HEK293 (cell line): ENCODE results near the gene MYCN.

Experiments
- PRDM1 ChIP-seq: fragments of 450-650 bp; formaldehyde crosslinking; IDR thresholded peaks from 2 replicates; pipeline ENCODE4; 2016; ENCODE audit warnings: missing biosample characterization, missing genetic modification characterization
- ZNF24 ChIP-seq: fragments of 450-650 bp; formaldehyde crosslinking; IDR thresholded peaks from 2 replicates; pipeline ENCODE4 v1.5.1; 2016; ENCODE audit warnings: missing biosample characterization, missing genetic modification characterization
- ZNF521 ChIP-seq: fragments of 450-650 bp; formaldehyde crosslinking; IDR thresholded peaks from 2 replicates; pipeline ENCODE4 v1.5.1; 2017; ENCODE audit warnings: missing biosample characterization, mild to moderate bottlenecking, missing genetic modification characterization
- ZNF654 ChIP-seq: fragments of 450-650 bp; formaldehyde crosslinking; IDR thresholded peaks from 2 replicates; pipeline ENCODE4 v1.5.1; 2016; ENCODE audit warnings: low read depth, missing biosample characterization, missing genetic modification characterization
- ZNF830 ChIP-seq: fragments of 450-650 bp; IDR thresholded peaks from 2 replicates; pipeline ENCODE4 v1.5.0; 2018; ENCODE audit warnings: missing biosample characterization, missing genetic modification characterization, low read depth, mild to moderate bottlenecking, moderate library complexity

DNA sequence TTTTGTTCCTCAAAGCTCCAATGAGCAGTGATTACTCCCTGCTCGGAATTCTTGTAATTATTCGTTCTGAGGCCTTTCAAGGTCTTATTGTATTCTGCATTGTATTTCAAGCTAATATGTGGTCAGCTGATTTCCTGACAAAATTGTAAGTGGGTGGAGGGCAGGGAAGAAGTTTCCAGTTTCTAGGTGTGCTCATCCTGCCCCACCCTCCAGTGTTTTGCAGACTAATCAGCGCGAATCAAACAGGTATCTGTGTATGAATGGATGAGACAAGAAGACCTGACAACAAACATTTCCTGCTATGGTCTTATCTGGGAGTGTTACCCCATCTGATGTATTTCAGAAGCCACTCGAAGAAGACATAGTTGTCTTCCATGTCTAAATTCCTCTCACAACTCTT lies 35.3 kb downstream of the MYCN start:
- no peak for TF ChIP-seq ZNF24 (tag by site-specific recombination)
- no peak for TF ChIP-seq ZNF654 (tag by site-specific recombination)
- TF ChIP-seq PRDM1, result no peak
- no peak for TF ChIP-seq ZNF521
- no peak for TF ChIP-seq ZNF830 (tag by site-specific recombination)
